ENCODE measurements around the gene CADPS.

Gene CADPS

DNA sequence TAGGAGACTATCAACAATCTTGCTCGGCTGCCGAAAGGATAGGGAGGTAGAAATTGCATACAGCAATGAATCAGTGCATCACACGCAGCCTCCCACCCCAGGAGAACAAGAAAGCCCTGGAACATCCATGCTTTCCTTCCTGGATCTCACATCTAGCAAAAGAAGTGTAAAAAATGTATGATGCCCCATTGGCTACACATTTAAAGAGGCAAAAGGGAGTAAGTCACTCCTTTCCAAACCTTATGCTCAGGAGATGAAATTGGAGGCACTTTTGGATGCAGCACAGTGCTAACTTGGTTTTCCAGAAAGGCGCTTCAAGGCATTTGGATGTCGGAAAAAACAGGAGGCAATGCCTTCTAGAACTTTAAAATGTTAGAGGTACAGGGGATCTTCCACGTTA, 469.6 kb downstream of the CADPS start:
- DNase-seq, result no peak

DNA sequence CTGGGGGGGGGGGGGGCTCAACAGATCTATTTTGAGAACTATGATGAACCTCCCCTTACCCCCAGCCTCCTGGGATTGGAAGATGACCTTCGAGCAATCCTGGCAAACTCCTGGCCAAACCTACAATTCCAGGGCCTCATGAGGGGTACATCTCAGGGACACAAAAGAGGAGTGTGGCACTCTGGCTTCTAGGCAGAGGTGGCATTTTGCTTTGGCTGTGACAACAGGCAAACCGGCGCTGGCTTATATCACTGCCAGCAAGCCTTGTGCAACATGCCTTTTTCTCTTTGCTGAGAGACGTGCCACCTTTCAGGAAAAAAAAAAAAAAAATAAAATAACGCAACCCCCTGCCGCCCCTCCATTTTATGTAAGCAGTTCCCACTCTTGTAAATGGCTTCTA, 470.1 kb downstream of the CADPS start:
- no peak for DNase-seq

DNA sequence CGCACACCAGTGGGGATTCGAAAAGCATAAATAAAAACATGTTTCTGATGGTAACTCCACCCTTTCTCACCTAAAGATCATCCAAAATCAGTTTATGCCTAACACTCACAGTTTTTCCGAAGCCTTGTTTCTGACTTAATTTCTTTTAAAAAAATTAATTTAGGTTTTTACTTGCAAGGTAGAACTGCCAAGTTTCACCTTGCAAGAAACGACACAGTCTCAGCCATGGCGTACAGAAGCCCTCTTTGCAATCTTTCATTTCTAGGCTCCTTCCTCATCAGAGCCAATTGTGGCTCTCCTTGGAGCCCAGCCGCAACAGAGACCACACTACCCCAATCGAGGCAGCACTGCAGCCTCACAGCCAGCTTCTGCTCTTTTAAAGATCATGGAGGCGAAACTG, 470.9 kb downstream of the CADPS start:
- DNase-seq, result no peak

DNA sequence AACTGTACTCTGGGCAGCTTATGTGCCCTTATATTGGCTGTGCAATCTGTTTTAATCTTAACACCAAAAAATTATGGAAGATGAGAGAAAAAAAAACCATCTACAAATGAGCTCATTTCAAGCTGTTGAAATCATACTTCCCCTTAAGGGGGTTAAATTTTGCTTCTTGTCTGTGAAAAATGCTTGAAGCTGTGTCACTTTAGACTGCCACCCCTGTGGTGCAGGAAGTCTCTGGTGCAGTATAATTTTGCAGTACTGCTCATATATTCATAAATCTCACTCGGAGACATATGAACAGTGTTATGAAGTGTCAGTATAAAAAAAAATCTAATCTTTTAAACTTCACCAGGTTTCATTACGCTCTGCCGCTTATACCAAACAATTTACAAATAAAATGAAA, 471.5 kb downstream of the CADPS start:
- DNase-seq, result no peak

DNA sequence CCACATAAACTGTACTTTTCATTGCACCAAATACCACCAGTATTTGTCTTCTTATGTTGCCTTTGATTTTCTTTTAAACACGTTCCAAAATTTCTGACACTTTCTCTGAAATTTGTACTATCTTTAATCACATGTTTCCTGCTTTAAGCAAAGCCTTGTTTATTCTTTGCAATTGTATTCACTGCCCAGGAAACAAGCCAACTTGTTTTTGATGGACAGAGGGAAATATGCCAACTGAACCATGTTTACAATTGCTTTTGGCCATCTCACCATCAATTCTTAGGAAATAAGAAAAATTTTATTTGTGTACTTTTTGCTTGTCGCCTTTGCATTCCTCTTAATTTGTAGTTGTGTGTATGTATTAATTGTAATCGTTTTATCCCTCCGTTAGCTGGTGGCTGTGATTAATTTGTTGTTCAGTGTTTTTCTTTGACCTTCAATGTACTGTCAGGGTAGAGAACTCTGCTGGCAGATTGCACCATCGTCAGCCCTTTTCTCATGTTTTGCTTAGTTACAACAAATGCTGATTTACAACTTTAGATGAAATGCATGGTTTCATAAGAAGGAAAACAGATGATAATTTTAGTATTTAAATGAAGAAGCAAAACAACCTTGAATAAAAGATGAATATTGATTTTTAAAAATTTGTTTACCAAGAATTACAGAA, 482.5 kb downstream of the CADPS start:
- DNase-seq, result no peak

DNA sequence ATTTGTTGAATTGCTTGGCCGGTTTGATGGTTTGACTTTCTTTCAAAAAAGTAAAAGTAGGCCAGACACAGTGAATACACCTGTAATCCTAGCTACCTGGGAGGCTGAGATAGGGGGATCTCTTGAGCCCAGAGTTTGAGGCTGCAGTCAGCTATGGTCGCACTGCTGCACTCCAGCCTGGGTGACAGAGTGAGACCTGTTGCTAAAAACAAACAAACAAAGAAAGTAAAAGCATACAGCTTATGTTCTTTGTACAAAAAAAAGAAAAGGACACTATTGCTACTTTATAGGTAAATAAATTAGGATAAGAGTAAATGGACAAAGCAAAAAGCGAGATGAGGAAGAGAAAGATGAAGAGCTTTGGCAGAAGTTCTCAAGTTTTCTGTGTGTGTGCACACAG, 488.0 kb downstream of the CADPS start:
- no peak for DNase-seq

DNA sequence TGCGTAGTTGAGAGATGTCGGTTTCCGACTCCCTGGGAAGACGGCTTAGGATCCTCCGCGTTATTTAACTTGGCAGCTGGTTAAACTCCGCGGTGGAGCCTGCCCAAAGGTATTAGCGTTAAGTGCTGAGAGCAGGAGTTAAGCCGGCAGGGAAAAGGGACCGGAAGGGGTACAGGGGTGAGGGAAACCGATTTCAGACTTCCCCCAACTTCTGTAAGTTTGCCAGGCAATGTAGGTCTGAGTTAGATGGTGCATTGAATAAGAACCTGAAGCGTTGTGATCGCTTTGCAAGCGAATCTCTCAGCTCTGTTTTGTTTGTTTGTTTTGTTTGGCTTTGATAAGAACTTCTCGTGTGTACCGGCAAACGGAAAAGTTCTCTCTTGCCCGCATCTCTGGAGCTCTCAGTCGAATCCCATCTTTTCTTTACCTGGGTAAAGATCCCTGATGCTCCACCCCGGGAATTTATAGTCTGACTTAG, 495.9 kb downstream of the CADPS start:
- DNase-seq, result no peak

DNA sequence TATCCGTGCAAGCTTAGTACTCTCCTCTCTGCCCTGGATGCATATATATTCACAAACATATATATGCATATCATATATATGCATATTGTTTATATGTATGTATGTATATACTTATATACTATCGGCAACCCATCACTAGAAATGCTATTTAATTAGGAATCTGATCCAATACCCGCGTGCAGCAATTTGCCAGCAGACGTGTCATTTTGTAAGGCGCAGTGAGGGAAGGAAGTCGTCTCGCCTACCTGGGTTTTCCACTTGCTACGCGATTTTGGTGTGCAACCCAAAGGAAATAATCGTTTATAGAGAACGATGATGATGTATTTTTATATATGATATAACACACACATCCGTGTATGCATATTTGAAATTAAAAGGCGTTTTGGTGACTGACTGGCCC, 496.3 kb downstream of the CADPS start:
- DNase-seq, result no peak

DNA sequence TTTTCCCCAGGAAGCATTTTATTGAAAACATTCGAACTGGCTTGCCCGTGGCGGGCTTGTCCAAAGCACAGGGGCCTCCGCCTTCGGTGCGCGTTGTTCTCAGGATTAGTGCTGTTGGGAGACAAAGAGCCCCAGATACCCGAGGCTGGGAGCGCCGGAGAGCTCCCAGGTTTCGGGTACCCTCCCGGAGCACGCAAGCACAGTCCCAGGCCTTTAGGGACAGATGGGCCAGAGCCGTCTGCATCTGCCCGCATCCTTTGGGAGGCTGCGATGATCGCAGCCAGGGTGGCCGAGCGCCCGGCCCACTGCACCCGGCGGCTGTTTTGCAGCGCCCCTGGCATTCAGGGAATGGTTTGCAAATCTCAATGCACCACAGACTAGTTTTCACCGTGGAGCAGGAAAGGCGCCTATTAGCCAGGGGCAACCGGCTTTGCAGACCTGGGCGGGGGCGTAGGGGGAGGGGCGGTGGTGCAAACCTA, 496.9 kb downstream of the CADPS start:
- no peak for DNase-seq

DNA sequence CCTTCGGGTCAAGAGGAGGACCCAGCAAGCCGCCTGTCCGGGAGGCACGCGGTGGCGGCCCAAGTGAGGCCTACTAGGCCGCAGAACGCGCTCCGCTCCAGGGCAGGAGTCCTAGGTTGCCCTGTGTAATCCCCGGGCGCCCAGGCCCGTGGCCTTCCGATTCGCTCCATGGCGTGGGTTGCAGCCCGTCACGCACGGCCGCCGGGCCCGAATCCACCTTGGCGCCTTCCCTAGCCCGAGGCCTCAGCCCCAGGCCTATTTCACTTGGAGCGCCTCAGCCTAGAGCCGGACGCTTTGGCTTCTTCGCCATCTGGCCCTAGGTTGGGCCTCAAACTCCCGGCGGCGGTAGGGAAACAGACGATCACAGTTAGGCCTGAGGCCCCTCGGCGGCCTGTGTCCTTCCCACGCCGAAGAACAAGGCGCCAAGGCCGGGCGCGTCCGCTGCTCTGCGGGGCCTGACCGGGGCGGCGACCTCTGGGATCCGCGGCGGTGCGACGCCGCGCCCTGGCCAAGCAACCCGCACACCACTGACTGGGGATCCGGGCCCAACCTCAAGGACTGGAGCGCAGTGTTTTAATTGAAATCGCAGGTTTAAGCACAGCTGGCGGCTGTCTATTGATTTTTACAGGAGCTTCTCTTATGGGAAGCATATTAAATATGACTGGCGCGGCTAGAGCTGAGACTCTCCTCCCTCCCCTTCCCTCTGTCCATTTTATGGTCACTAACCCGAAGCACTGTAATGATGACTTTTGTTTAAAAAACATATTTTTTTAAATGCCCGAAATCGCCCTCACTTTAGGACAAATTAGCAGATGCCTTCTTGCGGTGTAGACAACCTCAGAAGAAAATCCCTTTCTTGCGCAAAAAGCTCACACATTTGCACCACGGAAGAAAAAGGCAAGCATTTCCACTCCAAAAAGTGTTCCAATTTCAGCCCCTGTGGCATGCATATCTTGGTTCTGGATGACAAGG, 498.0 kb downstream of the CADPS start:
- no peak for DNase-seq

DNA sequence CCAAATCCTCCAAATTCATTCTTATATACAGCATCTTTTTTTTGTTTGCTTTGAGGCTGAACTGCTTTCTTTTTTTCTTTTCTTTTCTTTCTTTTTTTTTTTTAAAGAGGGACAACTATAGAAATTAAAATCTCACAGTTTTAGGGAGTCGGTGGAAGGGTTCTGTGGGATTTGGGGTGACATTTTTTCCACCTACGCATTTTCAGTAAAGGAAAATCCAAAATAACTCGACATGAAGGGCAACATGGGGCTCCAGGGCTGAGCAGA, 498.8 kb downstream of the CADPS start:
- DNase-seq, result no peak

DNA sequence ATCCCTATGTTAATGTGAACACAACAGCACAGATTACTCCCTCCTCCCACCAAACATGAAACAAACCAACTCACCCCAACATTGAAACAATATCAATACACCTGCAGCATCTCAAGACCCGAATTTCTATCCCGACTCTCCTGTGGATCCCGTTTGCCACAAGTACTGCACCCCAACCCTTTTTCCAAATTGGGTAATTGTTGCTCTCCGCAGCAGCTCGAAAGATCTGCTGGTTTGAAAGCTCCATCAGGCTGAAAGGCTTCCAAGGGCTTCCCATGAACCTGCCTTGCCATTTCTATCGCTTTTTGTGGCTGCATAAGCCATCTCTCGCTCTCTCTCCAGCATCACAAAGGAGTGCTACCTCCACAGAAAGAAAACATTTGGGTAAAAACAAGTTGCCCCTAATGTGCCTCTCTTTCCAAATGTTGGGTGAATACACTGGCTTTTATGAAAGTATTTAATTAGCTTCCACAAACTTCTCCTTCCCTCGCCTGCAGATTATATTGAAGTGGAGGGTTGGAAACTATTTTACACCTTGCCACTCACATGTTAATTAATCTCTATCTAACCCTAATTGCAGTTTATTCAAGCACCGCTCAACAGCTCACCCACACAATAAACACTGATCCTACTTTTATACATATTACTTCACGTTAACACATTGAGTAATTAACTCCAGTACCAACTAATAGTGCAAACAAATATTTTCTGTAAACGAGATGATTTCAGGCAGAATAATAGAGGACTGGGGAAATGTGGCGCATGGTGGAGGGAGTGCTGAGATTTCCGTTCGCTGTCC, 499.4 kb downstream of the CADPS start:
- no peak for DNase-seq

DNA sequence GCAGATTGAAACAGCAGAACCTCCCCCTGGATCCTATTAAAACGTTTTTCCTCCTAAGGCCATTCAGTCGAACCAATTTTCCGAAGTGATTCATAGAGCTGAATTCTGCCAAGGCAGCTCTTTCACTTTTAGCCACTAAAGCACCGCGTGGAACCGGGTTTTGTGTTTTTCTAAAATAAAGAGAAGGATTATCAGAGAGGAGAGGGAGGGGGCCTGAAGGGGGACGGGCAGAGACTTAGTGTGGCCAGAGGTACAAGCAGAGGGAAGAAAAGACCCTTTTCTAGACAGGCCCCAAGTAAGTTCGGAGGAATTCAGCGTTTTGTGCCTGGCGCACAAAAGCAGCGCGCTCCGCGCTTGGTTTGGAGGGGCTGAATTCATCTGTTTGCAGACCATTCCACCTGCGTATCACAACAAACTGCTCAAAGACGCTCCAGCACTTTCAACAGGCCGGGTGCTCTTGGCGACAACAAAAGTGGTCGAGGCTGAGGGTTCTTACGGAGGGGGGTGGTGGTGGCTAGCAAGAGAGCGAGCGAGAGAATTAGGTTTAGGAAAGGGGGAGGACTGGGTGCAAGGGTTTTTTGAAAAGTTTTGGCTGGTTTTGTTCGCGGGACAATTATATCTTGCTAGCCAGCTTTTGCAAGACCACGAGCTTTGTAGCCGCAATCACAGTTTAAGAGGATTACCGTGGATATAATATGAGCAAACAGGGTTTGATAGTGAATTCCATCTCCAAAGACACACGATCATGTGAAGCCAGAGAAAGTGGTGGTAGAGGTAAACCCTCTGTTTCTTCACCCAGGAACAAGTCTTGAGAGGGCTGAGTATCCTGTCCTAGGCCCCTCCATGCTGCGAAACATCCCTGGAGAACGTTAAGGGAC, 500.6 kb downstream of the CADPS start:
- no peak for DNase-seq

DNA sequence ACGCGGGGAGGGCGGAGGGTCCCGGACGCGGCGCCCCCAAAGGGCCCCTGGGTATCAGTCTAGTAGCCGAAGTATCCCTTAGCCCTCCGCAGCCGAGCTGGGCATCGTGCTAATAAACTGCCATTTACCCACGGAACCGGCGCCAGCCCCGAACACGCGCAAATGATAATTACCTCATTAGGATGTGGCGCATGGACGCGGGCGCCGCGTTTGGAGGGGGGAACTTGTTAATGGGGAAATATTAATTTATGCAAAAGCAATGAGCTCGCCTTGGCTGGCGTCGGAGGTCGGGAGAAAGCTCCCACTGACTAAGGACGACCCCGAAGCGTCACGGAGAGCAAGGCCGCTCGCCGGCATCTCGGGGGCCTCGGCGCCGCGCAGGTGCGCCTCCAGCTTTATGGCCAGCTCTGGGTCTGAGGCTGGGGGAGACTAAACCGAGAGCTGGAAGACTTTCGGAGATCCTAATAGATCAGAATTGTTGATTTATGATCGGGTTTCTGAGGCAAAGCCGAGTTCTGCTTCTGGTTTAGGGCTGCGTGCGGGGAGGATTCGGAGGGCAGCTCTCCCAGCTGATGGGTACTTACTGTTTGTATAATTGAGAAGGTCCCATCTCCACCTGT, 501.4 kb downstream of the CADPS start:
- DNase-seq, result no peak

DNA sequence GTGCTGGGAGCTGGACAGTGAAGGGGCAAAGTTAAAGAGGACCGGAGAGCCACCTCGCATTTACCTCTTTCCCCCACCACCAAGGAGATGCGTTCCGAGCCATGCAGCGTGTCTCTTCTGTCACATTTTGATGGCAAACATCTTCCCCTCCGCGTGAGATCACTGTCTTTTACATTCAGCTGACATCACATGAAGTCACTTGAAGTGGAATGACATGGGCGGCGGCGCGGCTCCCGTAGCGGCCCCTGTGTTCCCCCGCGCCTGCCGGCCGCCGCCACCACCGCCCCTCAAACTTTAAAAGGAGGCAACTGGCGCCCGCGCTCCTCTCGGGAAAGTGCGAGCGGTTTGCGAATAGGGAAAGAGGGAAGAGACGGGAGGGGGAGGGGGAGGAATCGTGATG, 502.0 kb downstream of the CADPS start, which contains the start of gene FEZF2:
FEZF2 (minus strand) TSS at position 336 of the 400 bp plus-strand sequence. CDS start 682 bp downstream, outside the sequence.
- DNase-seq, result no peak

DNA sequence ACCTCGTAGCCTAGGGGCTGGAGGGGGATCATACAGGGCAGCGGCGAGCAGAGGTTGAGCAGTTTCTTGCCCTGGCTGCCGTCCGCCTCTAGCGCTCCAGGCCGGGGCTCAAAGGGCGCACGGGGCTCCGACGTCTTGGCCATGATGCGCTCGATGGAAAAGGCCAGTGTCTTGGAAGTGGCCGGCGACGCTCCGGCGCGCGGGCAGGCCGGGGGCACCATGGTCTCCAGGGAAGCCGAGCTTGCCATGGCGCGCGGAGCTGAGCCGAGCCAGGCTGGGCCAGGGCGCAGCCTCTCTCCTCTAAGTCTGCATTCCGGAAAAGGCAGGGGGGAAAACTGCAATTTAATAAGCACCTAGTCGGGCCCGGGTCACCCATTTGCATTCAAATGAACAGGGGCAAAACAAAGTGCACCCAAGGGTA, 502.6 kb downstream of the CADPS start:
- DNase-seq, result no peak

DNA sequence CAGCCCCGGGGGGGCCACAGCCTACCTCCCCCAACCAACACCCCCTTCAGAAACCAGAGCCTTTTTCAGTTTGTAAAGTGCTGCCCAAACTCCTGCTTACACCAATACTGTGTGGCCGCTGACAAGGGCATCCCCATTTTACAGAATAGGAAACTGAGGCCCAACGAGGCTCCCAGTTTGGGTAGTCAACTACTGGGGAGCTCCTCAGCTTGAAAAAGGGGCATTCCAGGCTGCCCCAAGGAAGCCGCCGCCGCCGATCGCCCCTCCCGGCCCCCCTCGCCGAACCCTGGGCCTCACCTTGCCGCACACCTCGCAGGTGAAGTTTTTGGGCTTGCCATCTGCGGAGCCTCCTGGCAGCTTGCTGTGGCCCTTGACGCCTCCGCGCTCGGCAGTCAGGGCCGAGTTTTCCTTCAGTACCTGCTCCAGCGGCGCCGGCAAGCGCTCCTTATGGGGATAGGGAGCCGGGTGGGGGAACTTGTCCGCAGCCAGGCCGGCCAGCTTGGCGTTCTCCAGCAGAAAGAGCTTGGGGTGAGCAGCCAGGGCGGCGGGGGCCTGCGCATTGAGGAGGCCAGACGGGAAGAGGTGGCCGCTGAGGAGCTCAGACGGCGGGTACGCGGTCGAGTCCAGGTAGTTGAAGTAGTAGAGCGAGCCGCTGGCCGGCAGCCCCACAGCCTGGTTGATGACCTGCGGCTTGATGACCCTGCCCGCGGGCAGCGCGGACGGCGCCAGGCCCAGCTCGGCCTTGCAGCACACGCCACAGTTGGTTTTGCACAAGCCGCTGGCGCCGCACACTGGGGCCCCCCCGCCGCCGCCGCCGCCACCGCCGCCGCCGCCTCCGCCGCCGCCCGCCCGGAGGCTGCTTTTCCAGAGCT, 503.3 kb downstream of the CADPS start:
- no peak for DNase-seq

DNA sequence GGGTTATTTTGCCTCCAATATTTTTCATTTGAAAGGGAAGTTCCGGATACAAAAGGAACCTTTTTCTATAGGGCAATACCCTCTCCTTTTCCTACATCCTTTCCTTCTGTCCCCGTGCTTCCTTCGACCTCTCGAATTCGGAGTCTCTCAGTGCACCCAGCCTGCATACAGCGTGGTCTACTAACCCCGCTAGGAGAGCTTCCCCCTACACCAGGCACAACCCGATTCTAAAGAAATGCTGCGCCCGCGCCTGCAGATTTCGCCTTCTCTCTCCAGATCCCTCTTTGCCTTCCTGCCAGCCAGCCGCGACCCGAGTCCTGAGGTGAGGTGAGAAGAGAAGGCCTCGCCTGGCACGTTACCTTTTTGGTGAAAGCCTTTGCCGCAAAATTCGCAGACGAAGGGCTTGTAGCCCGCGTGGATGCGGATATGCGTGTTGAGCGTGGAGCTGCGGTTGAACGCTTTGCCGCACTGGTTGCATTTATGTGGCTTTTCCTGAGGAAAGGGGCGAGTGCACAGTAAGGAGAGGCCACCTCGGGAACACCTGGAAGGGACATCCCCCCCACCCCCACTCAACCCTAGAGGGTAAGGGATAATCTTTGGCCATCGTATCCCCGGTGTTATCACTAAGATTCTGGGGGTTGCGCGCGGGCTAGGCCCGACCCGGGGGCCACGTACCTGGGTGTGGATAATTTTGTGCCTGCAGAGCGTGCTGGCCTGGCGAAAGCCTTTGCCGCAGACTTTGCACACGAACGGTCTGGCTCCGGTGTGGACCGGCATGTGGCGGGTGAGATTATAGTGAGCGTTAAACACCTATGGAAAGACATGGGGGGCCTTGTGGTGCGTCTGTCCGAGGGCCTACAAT, 504.1 kb downstream of the CADPS start:
- DNase-seq, result no peak

DNA sequence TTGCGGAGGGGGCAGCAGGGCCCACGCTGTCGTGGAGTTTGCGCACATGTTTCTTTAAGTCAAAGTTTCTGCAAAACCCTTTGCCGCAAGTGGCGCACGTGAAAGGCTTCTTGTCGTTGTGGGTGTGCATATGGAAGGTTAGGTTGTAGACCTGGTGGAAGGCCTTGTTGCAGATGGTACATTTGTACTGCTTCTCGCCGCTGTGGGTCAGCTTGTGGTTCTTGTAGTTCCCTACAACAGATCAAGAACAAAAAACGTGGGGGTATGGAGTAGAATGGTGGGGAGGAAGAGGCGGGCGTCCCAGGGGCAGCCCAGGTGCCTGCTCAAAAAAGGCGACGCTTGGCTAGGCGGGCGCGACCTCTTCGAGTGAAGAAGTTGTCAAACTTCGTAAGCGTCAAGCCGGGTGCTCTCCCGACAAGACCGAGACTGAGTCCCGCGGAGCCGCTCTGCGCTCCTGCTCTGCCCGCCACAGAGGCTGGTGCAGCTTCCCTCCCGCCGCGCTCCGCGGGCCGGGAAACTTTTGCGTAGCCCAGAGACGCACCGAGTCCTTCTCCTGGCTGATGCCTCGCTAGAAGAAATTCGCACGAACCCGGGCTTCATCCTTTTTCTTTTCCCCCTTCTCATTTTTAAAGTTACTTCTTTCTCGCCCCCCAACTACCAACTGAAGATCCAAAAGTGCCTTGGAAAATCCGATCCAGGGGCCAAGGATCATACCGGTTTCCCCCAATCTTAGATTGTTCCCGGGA, 504.9 kb downstream of the CADPS start:
- no peak for DNase-seq

Measured in NCI-H226 (cell line).